NCI-H1417 treated with DMSO at 0.1 percent for 48 hours (cell line): ENCODE data around the gene CDHR1.

Experiments used
- DNase-seq: peaks from one replicate; lab custom pipeline; 2025; lab: John Stamatoyannopoulos, UW

The CDHR1 gene

GRCh38 chr10:84262190-84262956 lies 68.0 kb downstream of the CDHR1 start:
- no peak for DNase-seq

GRCh38 chr10:84263716-84264115 lies 69.4 kb downstream of the CDHR1 start:
- no peak for DNase-seq

GRCh38 chr10:84264611-84265141 lies 70.3 kb downstream of the CDHR1 start:
- peak; percentile 3 for DNase-seq

- DNase-seq, result peak; percentile 3
Observed at GRCh38 chr10:84265418-84265817, 71.1 kb downstream of the CDHR1 start.

GRCh38 chr10:84267503-84268126 lies 73.3 kb downstream of the CDHR1 start:
- no peak for DNase-seq

- no peak for DNase-seq
Observed at GRCh38 chr10:84269162-84269561, 74.8 kb downstream of the CDHR1 start.
